ENCODE data around the gene PLLP.

DNA sequence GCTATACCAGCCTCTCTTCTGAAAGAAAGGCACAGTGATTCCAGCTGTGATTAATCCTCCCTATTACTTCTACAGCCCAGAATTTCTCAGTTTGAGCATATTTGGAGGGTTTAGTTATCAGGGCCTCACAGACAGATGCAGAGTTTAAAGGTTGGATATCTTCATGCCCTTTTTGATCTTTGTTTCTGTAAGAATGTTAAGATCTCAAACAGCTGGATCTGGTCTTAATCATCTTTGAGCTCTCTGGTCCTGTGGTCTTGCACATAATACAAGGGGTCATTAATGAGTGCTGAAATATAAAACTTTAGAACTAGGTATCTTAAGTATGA is 48.5 kb downstream of the PLLP start:
- no peak for TF ChIP-seq POLR2A (IDR thresholded peaks at IDR 0.05)
- TF ChIP-seq CTCF (IDR thresholded peaks at IDR 0.05 in 8 of 11, conservative IDR thresholded peaks at IDR 0.05 in 3 of 11): no peak

All from spleen (tissue), 7 donors.